ENCODE measurements around the gene GMCL1. TPM values are rescaled to one million over a fixed set of nuclear protein-coding genes. Genes with fewer than 3 reads are reported as not detected.

The GMCL1 gene
- total and polyA plus RNA-seq, 2 experiments from 2014 or later = 27.0 to 27.3 TPM

DNA sequence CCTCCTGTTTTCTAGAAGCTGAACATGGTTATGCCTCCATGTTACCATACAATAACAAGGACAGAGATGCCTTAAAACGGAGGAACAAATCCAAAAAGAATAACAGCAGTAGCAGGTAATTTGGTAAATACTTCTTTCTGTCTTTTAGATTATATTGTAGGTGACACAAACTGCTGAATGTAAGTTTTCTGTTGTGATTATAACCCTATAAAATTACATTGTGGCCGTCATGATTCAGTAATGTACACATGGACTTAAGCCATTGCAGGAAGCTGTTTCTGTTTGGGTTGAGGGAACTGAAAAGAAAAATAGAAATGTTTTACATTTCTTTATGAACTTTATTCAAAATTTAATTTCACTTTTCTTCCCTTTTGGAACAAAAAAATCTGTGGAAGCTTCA is 86.6 kb downstream of the GMCL1 start:
- peaks cover 6% of the 10 kb centered on the region for H3K27me3 Mint-ChIP-seq (ENCODE audit: insufficient read depth, low read depth, poor library complexity)
- ATAC-seq (no peak), DNase-seq (ENCODE audit: low spot score) (no peak)
- TF ChIP-seq JUNB (IDR thresholded peaks at IDR 0.05; ENCODE audit: unreplicated experiment) = no peak
- TF ChIP-seq POLR2AphosphoS5 (IDR thresholded peaks at IDR 0.05; ENCODE audit: low read depth) = no peak
- TF ChIP-seq ZNF114 (CRISPR knock-in tag; IDR thresholded peaks at IDR 0.05) = no peak
- TF ChIP-seq, protein P1, sequence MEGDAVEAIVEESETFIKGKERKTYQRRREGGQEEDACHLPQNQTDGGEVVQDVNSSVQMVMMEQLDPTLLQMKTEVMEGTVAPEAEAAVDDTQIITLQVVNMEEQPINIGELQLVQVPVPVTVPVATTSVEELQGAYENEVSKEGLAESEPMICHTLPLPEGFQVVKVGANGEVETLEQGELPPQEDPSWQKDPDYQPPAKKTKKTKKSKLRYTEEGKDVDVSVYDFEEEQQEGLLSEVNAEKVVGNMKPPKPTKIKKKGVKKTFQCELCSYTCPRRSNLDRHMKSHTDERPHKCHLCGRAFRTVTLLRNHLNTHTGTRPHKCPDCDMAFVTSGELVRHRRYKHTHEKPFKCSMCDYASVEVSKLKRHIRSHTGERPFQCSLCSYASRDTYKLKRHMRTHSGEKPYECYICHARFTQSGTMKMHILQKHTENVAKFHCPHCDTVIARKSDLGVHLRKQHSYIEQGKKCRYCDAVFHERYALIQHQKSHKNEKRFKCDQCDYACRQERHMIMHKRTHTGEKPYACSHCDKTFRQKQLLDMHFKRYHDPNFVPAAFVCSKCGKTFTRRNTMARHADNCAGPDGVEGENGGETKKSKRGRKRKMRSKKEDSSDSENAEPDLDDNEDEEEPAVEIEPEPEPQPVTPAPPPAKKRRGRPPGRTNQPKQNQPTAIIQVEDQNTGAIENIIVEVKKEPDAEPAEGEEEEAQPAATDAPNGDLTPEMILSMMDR (conservative IDR thresholded peaks at IDR 0.05; ENCODE audit: low read depth in 2 of 2) = no peak
- no peak for TF ChIP-seq ZNF331 (CRISPR knock-in tag; IDR thresholded peaks at IDR 0.05; ENCODE audit: low read depth)
- no peak for TF ChIP-seq ETS1 (IDR thresholded peaks at IDR 0.05)
- Histone ChIP-seq H3K27me3 (ENCODE audit: insufficient read depth) (no peaks in the 10 kb centered on the region), H3K79me2 (replicated peaks; ENCODE audit: insufficient read depth) (no peaks in the 10 kb centered on the region), H3K4me1 (ENCODE audit: insufficient read depth) (no peaks in the 10 kb centered on the region), H3F3A (replicated peaks; ENCODE audit: low read depth) (no peaks in the 10 kb centered on the region), H3K9me2 (ENCODE audit: insufficient read depth) (no peaks in the 10 kb centered on the region), H3K4me3 (peak overlapping the region; percentile 67; the same call in 1 of the 2 replicates), H3K4me2 (peak overlapping the region; percentile 82), H3K36me3 (ENCODE audit: insufficient read depth) (no peaks in the 10 kb centered on the region), H3K27ac (ENCODE audit: low read depth) (no peak overlapping the region), H2AFZ (no peak overlapping the region), H4K20me1 (replicated peaks; ENCODE audit: insufficient read depth) (no peaks in the 10 kb centered on the region)
- H3K36me3 Mint-ChIP-seq (ENCODE audit: low read depth) = peaks cover 3% of the 10 kb centered on the region; the same call in 1 of the 3 replicates
- no peak overlapping the region for H3K27ac Mint-ChIP-seq
- no peaks in the 10 kb centered on the region for H3K9me3 Mint-ChIP-seq
- 0 out of 3 replicates have a peak, but pooled peaks cover 6% of the 10 kb centered on the region for H3K4me1 Mint-ChIP-seq
- H3K4me3 Mint-ChIP-seq = peak overlapping the region; percentile 71

DNA sequence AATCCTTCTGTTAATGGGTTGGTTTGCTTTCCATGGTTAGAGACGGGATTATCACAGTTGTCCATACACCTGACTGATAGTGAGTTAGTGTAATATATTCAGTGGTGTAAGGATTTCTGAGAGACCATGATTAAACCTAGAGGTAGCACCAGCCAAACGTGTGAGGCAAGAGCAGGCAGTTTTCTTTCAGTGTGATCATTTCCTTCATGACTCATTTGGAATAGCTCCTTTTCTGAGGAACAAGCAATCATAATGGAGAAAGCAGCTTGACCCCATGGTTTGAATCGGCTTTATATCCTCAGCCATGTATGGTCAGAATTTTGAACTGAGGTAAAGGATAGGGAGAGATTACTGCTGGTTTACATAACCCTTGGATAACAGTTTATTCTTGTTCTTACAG is 88.4 kb downstream of the GMCL1 start:
- H3F3A ChIP-seq (replicated peaks; ENCODE audit: low read depth) = no peaks in the 10 kb centered on the region
- Mint-ChIP-seq H3K4me3 (no peak overlapping the region), H3K27ac (no peak overlapping the region), H3K4me1 (0 out of 3 replicates have a peak, but pooled peaks cover 6% of the 10 kb centered on the region), H3K36me3 (ENCODE audit: low read depth) (peaks cover 3% of the 10 kb centered on the region; the same call in 1 of the 3 replicates), H3K9me3 (no peaks in the 10 kb centered on the region), H3K27me3 (ENCODE audit: insufficient read depth, low read depth, poor library complexity) (peaks cover 6% of the 10 kb centered on the region)
- no peaks in the 10 kb centered on the region for H3K36me3 ChIP-seq (ENCODE audit: insufficient read depth)
- H3K4me3 ChIP-seq = no peak overlapping the region
- ATAC-seq = no peak
- H3K79me2 ChIP-seq (replicated peaks; ENCODE audit: insufficient read depth) = no peaks in the 10 kb centered on the region
- no peak overlapping the region for H3K4me2 ChIP-seq
- H3K9me2 ChIP-seq (ENCODE audit: insufficient read depth) = no peaks in the 10 kb centered on the region
- H2AFZ ChIP-seq = no peak overlapping the region
- no peaks in the 10 kb centered on the region for H3K27me3 ChIP-seq (ENCODE audit: insufficient read depth)
- DNase-seq (ENCODE audit: low spot score) = no peak
- H4K20me1 ChIP-seq (replicated peaks; ENCODE audit: insufficient read depth) = no peaks in the 10 kb centered on the region
- no peak overlapping the region for H3K27ac ChIP-seq (ENCODE audit: low read depth)
- no peaks in the 10 kb centered on the region for H3K4me1 ChIP-seq (ENCODE audit: insufficient read depth)
- TF ChIP-seq, protein P1 (conservative IDR thresholded peaks at IDR 0.05; ENCODE audit: low read depth in 2 of 2) = no peak
- TF ChIP-seq EZH2phosphoT487 (IDR thresholded peaks at IDR 0.05; ENCODE audit: unreplicated experiment) (no peak), ETS1 (IDR thresholded peaks at IDR 0.05) (no peak), NANOG (IDR thresholded peaks at IDR 0.05; ENCODE audit: borderline replicate concordance) (no peak), STAT1 (IDR thresholded peaks at IDR 0.05; ENCODE audit: unreplicated experiment) (no peak), ZNF114 (CRISPR knock-in tag; IDR thresholded peaks at IDR 0.05) (no peak), CREB1 (CRISPR knock-in tag; IDR thresholded peaks at IDR 0.05; ENCODE audit: low read depth) (no peak), EZH2 (IDR thresholded peaks at IDR 0.05; ENCODE audit: low read depth, unreplicated experiment) (no peak), ZNF331 (CRISPR knock-in tag; IDR thresholded peaks at IDR 0.05; ENCODE audit: low read depth) (no peak), REST (IDR thresholded peaks at IDR 0.05; ENCODE audit: unreplicated experiment) (no peak)

Data from GM23338 (cell line).